Ovary (tissue), 9 donors: ENCODE measurements around the gene PRRG2. TPM values are rescaled to one million over a fixed set of nuclear protein-coding genes. Genes with fewer than 3 reads are reported as not detected.
"Not testable (repeated sequence)": the region's sequence is repeated elsewhere in the genome, so short reads cannot be mapped to it uniquely, and the experiment has no call there.

Source experiments
- DNase-seq, 5 donors: peaks; one replicate each; pipeline ENCODE4 v3.0.0-alpha.2; 2019 to 2020
- H3K27ac ChIP-seq, 2 donors: fragments of 200-600 bp; one replicate each; pipeline versions ENCODE4 v1.5.1 to v1.8.0; 2019 to 2022
- H3K27me3 ChIP-seq: fragments of 200-600 bp; one replicate; pipeline ENCODE4 v1.8.0; 2022
- H3K36me3 ChIP-seq: fragments of 200-600 bp; sonication (generic); one replicate; pipeline ENCODE4 v1.5.1; 2019
- H3K4me1 ChIP-seq: one replicate; pipeline ENCODE4 v1.8.1; 2013; ENCODE audit warnings: mild to moderate bottlenecking, moderate library complexity; ENCODE audit not compliant: insufficient read depth
- H3K4me3 ChIP-seq: fragments of 200-600 bp; sonication (generic); one replicate; pipeline ENCODE4 v1.5.1; 2017
- H3K9me3 ChIP-seq, 2 donors: fragments of 200-600 bp in 1 of 2; sonication (generic) in 1 of 2; one replicate each; pipeline versions ENCODE4 v1.5.1 to v1.8.1; 2013 to 2019; ENCODE audit warnings: mild to moderate bottlenecking in 1 of 2, moderate library complexity in 1 of 2
- EP300 ChIP-seq: sonication (generic); formaldehyde crosslinking; IDR thresholded peaks from one replicate; pipeline ENCODE4 v1.6.1; 2017; ENCODE audit warnings: antibody characterized with exemption
- POLR2A ChIP-seq: fragments of 450-650 bp; IDR thresholded peaks from one replicate; pipeline ENCODE4 v1.6.1; 2017; ENCODE audit warnings: antibody characterized with exemption, mild to moderate bottlenecking, moderate library complexity
- WGBS, 3 donors: extraction: QIAGEN DNeasy Blood & Tissue Kit in 1 of 3; methylation state at CpG; one replicate each; pipeline versions ENCODE4 v1.1.5 to v1.1.7; 2013 to 2017; 5-methylcytosine and 5-hydroxymethylcytosine counted together
- intact Hi-C, 4 donors: fragments of 100-400 bp; cut with DNase I; formaldehyde crosslinking; loops; one replicate each; pipeline versions ENCODE4 v1.11.0 to v1.15.1; 2022 to 2023
- polyA plus RNA-seq, 2 donors: library from polyadenylated mRNA; stranded (reverse); fragments of 200-250 nt in 1 of 2; fragments of 350-450 nt in 1 of 2; fragmentation: Illumina TruSeq in 1 of 2; extraction: RNeasy Lipid Tissue Mini Kit (QIAGEN cat#74804) in 1 of 2; gene quantifications; one replicate each; pipeline ENCODE4 v1.2.3, GENCODE V29; 2013 to 2014
- total RNA-seq, 7 donors: library from RNA; depleted of rRNA in 2 of 7; stranded (reverse); fragments of >200 nt in 2 of 7; fragmentation: NEBNext Ultra II Directional in 3 of 7; extraction: Animal tissue kit (Norgen Biotek cat#: 25700) in 3 of 7; gene quantifications; one replicate each; pipeline versions ENCODE4 v1.1.0 to v1.2.4, GENCODE V29; 2016 to 2023
- TF ChIP-seq, protein P1 (sequence below), 3 donors: fragments of 450-650 bp in 2 of 3; fragments of 200-600 bp in 1 of 3; IDR thresholded peaks; one replicate each; pipeline versions ENCODE4 v1.5.1 to v1.8.0; 2016 to 2022; ENCODE audit warnings: antibody characterized with exemption in 3 of 3, mild to moderate bottlenecking in 1 of 3
- donor health status: DM: no; HTN: no; CAD: no; lungs with moderate emphysema.
- donor health status: DM: no; HTN: no; CAD: no.
- donor health status: Bipolar disorder and iron deficiency.
- donor health status: DM: yes; HTN: yes; CAD: no.
- donor health status: DM: no; HTN: no; CAD: no.
- donor health status: DM: yes; HTN: yes; CAD: no.

PRRG2 gene
- total and polyA plus RNA-seq, 9 donors = 0.65 to 4.0 (median 1.1) TPM; not detected in 3

DNA sequence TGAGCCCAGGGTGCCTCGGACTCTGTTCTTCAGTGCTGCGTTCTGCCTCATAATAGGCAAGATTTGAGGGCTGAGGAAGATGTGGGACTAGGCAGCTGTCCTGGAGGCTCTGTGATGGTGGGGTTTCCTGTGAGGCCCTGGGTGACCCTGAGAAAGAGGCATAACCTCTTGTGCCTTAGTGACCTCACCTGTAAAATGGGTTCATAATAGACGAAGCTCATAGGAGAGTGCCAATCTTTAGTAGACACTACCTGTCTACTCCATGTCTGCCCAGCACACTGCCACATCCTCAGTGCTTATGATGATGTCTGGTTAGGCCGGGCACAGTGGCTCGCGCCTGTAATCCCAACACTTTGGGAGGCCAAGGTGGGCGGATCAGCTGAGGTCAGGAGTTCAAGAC lies 35.4 kb downstream of the PRRG2 start:
- H3K4me1 ChIP-seq = no peaks in the 10 kb centered on the region
- WGBS, 3 donors = 90 to 96% (median 94%) methylated on average over 7 of the region's 7 CpGs
- intact Hi-C loops = no loop called here
- no peaks in the 10 kb centered on the region for H3K27me3 ChIP-seq
- no peaks in the 10 kb centered on the region for H3K9me3 ChIP-seq
- H3K4me3 ChIP-seq = no peak overlapping the region
- H3K36me3 ChIP-seq = no peaks in the 10 kb centered on the region
- TF ChIP-seq POLR2A (no peak), EP300 (no peak)
- TF ChIP-seq, protein P1, sequence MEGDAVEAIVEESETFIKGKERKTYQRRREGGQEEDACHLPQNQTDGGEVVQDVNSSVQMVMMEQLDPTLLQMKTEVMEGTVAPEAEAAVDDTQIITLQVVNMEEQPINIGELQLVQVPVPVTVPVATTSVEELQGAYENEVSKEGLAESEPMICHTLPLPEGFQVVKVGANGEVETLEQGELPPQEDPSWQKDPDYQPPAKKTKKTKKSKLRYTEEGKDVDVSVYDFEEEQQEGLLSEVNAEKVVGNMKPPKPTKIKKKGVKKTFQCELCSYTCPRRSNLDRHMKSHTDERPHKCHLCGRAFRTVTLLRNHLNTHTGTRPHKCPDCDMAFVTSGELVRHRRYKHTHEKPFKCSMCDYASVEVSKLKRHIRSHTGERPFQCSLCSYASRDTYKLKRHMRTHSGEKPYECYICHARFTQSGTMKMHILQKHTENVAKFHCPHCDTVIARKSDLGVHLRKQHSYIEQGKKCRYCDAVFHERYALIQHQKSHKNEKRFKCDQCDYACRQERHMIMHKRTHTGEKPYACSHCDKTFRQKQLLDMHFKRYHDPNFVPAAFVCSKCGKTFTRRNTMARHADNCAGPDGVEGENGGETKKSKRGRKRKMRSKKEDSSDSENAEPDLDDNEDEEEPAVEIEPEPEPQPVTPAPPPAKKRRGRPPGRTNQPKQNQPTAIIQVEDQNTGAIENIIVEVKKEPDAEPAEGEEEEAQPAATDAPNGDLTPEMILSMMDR (IDR thresholded peaks at IDR 0.05) = no peak
- no peak overlapping the region for H3K27ac ChIP-seq
- DNase-seq = no peak

DNA sequence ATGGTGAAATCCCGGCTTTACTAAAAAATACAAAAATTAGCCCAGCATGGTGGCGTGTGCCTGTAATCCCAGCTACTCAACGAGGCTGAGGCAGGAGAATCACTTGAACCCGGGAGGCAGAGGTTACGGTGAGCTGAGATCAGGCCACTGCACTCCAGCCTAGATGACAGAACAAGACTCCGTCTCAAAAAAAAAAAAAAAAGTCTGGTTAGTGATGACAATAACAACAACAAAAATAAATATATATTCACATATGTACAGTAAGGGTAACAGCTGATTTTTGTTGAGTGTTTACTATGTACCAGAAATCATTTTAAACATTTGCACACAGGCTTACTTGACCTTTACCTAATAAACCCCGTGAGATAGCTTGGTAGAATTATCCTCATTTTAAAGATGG lies 35.8 kb downstream of the PRRG2 start:
- no peak overlapping the region for H3K4me3 ChIP-seq
- no peaks in the 10 kb centered on the region for H3K4me1 ChIP-seq
- TF ChIP-seq, protein P1 (IDR thresholded peaks at IDR 0.05) = no peak
- TF ChIP-seq POLR2A = no peak
- TF ChIP-seq EP300 = no peak
- H3K27ac ChIP-seq = no peak overlapping the region
- DNase-seq = no peak
- no peaks in the 10 kb centered on the region for H3K27me3 ChIP-seq
- intact Hi-C loops = no loop called here
- H3K36me3 ChIP-seq = no peaks in the 10 kb centered on the region
- WGBS, 3 donors = 88 to 94% (median 90%) methylated on average over 7 of the region's 7 CpGs
- H3K9me3 ChIP-seq = no peaks in the 10 kb centered on the region

DNA sequence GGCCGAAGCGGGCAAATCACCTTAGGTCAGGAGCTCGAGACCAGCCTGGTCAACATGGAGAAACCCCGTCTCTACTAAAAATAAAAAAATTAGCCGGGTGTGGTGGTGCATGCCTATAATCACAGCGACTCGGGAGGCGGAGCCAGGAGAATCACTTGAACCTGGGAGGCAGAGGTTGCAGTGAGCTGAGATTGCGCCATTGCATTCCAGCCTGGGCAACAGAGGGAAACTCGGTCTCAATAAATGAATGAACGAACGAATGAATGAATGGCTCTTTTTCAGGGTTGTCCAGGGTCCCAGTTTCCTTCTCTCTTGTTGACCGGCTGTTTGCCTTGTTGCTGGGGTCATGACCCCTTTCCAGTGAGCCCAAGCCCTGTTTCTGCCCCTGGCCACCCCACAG lies 36.7 kb downstream of the PRRG2 start:
- not testable (repeated sequence) for H3K36me3 ChIP-seq, DNase-seq

DNA sequence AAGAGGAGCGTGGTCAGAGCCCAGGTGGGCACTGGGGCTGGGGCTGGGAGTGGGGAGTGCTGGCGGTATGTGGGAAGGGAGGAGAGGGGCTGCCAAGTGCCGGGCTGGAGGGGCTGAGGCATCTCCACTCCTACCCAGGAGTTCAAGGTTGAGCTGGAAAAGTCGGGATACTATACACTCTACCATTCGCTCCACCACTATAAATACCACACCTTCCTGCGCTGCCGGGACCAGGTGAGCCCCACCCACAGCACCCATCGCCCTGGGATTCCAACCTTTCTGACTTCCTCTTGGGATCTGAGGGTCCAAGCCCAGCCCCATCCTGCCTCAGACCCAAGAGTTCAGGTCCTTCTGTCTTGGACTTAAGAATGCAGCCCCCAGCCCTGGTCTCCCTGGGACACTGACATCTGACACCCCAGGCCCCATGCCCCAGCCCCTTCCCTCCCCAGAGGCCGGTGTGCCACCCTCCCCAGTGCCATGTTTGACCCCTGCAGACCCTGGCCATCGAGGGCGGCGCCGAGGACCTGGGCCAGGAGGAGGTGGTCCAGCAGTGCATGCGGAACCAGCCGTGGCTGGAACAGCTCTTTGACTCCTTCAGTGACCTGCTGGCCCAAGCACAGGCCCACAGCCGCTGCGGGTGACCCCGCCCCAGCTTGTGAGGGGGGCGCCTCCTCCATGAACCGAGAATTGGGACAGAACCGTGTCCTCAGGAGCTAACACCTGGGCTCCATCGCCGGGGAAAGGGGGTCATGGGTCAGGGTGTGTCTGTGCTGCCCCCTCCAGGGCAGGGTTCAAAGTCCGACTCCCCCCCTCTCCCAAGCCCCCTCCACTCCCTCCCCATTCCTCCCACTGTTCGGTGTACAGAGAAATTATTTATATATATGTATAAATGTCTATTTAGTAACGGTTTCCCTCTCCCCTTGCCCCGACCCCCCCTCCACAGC lies 44.1 kb downstream of the PRRG2 start:
- H3K36me3 ChIP-seq = no peaks in the 10 kb centered on the region
- TF ChIP-seq EP300 = no peak
- TF ChIP-seq, protein P1 (IDR thresholded peaks at IDR 0.05) = no peak
- no peak for TF ChIP-seq POLR2A
- no peaks in the 10 kb centered on the region for H3K27me3 ChIP-seq
- no peak for DNase-seq
- no peaks in the 10 kb centered on the region for H3K4me1 ChIP-seq
- 52 to 64% (median 54%) methylated on average over 27 of the region's 27 CpGs for WGBS, 3 donors
- intact Hi-C loops = no loop called here
- H3K4me3 ChIP-seq = no peak overlapping the region
- no peak overlapping the region for H3K27ac ChIP-seq
- H3K9me3 ChIP-seq = no peaks in the 10 kb centered on the region

More for the DNA sequence above, 36.7 kb downstream of the PRRG2 start:
- H3K4me1 ChIP-seq, H3K9me3 ChIP-seq, H3K27me3 ChIP-seq, intact Hi-C loops, H3K27ac ChIP-seq, H3K4me3 ChIP-seq: not testable (repeated sequence)
- 91 to 92% (median 92%) methylated on average over 13 of the region's 13 CpGs for WGBS, 3 donors

GRCh38 chr19:49626226-49626625 lies 45.1 kb downstream of the PRRG2 start:
- H3K4me1 ChIP-seq = no peaks in the 10 kb centered on the region
- DNase-seq = no peak
- no peak overlapping the region for H3K27ac ChIP-seq
- 65 to 72% (median 66%) methylated on average over 11 of the region's 11 CpGs for WGBS, 3 donors
- H3K4me3 ChIP-seq = no peak overlapping the region
- TF ChIP-seq EP300 (no peak), POLR2A (no peak)
- TF ChIP-seq, protein P1 (IDR thresholded peaks at IDR 0.05) = no peak
- no peaks in the 10 kb centered on the region for H3K36me3 ChIP-seq
- no peaks in the 10 kb centered on the region for H3K9me3 ChIP-seq
- no peaks in the 10 kb centered on the region for H3K27me3 ChIP-seq
- intact Hi-C loops = no loop called here
